Nephron progenitor cell (in vitro differentiated cells): ENCODE results near the gene ZNF581.

ENCODE experiments used
- DNase-seq: peaks from one replicate; pipeline ENCODE4 v3.0.0; 2021
- H3K27ac Mint-ChIP-seq: 2 replicates; pipeline ENCODE4 v1.8.0; 2021; ENCODE audit warnings: mild to moderate bottlenecking, moderate library complexity, mixed read lengths
- H3K27me3 Mint-ChIP-seq: 2 replicates; pipeline ENCODE4 v1.8.0; 2021; ENCODE audit warnings: mild to moderate bottlenecking, low read depth, mixed read lengths; ENCODE audit not compliant: poor library complexity
- H3K36me3 Mint-ChIP-seq: 2 replicates; pipeline ENCODE4 v1.8.0; 2021; ENCODE audit warnings: low read depth, mixed read lengths
- H3K4me1 Mint-ChIP-seq: 2 replicates; pipeline ENCODE4 v1.8.0; 2021; ENCODE audit warnings: mixed read lengths
- H3K4me3 Mint-ChIP-seq: 2 replicates; pipeline ENCODE4 v1.8.0; 2021; ENCODE audit warnings: mild to moderate bottlenecking, moderate library complexity, mixed read lengths
- H3K9me3 Mint-ChIP-seq: 2 replicates; pipeline ENCODE4 v1.8.0; 2021; ENCODE audit warnings: mild to moderate bottlenecking, moderate library complexity, mixed read lengths
- TF ChIP-seq, protein P1 (sequence below): fragments of 200-600 bp; sonication (generic); IDR thresholded peaks from 2 replicates; pipeline ENCODE4 v1.5.0; 2021; ENCODE audit warnings: antibody characterized with exemption

ZNF581 gene

DNA sequence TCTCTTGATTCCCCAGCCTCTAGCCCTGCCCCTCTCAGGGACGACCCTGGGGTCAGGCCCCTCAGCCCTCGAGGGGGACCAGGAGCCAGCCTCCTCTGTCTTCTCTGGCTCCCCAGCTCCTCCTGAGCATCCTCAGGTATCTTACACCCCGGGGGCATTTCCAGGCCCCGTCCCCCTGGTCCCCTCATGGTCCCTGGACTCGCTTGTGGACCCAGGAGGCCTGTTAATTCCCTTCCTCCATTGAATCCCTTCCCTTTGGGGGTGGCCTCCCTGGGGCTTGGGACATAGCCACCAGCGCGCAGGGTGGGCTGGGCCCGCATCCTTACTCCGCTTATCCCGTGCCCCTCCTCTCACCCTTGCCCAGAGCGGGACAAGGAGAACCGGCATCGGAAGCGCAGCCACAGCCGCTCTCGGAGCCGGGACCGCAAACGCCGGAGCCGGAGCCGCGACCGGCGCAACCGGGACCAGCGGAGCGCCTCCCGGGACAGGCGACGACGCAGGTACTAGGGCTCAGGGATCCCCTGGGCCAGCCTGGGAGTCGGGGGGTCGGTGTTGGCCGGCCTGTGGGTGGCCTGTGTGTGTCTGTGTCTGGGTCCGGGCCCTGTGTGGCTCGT lies 15.5 kb downstream of the ZNF581 start:
- Mint-ChIP-seq H3K4me1 (peaks cover 43% of the 10 kb centered on the region), H3K27me3 (no peaks in the 10 kb centered on the region), H3K36me3 (peaks cover 38% of the 10 kb centered on the region), H3K27ac (peak overlapping the region; percentile 99), H3K9me3 (no peaks in the 10 kb centered on the region), H3K4me3 (peak overlapping the region; percentile 69)
- TF ChIP-seq, protein P1, sequence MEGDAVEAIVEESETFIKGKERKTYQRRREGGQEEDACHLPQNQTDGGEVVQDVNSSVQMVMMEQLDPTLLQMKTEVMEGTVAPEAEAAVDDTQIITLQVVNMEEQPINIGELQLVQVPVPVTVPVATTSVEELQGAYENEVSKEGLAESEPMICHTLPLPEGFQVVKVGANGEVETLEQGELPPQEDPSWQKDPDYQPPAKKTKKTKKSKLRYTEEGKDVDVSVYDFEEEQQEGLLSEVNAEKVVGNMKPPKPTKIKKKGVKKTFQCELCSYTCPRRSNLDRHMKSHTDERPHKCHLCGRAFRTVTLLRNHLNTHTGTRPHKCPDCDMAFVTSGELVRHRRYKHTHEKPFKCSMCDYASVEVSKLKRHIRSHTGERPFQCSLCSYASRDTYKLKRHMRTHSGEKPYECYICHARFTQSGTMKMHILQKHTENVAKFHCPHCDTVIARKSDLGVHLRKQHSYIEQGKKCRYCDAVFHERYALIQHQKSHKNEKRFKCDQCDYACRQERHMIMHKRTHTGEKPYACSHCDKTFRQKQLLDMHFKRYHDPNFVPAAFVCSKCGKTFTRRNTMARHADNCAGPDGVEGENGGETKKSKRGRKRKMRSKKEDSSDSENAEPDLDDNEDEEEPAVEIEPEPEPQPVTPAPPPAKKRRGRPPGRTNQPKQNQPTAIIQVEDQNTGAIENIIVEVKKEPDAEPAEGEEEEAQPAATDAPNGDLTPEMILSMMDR, result no peak
- no peak for DNase-seq

DNA sequence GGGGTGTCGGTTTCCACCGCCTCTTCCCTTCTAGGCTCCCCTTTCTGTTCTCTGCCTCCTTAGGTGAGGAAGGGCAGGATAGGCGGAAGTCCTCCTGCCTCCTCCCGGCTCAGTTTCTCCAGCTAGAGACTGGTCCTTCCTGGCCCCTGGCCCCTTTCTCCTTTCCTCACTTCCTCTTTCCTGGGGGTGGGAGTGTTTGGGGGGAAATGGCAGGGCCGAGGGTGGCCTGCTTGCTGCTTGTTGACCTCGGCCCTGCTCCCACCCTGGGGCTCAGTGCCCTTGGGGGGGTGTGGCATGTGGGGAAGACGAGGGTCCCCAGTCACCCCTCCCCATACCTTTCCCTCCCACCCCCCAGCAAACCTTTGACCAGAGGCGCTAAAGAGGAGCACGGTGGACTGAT lies 16.4 kb downstream of the ZNF581 start:
- Mint-ChIP-seq H3K4me1 (peaks cover 43% of the 10 kb centered on the region), H3K27ac (peak overlapping the region; percentile 99), H3K27me3 (no peaks in the 10 kb centered on the region), H3K9me3 (no peaks in the 10 kb centered on the region), H3K4me3 (peak overlapping the region; percentile 69), H3K36me3 (peaks cover 40% of the 10 kb centered on the region)
- no peak for DNase-seq
- TF ChIP-seq, protein P1, result no peak

DNA sequence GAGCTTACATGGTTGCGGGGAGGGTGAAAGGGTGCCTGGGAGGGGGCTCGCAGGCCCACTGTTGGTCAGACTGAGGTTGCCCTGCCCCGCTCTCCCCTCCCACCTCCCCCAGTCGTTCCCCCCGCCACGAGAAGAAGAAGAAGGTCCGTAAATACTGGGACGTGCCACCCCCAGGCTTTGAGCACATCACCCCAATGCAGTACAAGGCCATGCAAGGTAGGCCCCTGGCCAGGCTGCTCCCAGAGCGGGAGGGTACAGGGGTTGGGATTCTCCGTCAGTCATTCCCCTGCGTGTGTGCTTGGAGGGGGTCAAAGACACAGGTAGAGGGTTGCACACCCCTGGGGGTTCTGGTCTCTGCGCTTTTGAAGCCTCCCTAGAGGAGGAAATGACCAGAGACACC lies 17.0 kb downstream of the ZNF581 start:
- TF ChIP-seq, protein P1, result no peak
- H3K4me1 Mint-ChIP-seq, result peaks cover 43% of the 10 kb centered on the region
- H3K9me3 Mint-ChIP-seq, result no peaks in the 10 kb centered on the region
- H3K36me3 Mint-ChIP-seq, result peaks cover 43% of the 10 kb centered on the region
- DNase-seq, result no peak
- H3K4me3 Mint-ChIP-seq, result no peak overlapping the region
- no peak overlapping the region for H3K27ac Mint-ChIP-seq
- H3K27me3 Mint-ChIP-seq, result no peaks in the 10 kb centered on the region

DNA sequence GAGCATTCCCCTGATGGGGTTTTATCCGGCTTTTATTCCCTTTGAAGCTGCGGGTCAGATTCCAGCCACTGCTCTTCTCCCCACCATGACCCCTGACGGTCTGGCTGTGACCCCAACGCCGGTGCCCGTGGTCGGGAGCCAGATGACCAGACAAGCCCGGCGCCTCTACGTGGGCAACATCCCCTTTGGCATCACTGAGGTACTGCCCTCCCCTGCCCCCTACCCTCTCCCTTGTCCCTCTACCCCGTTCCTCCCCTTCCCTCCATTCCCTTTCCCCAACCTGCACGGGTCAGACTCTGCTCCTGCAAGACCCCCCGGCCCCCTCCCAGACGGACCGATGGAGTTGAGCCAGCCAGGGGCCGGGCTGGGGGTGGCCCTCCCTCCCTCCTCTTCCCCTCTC lies 17.5 kb downstream of the ZNF581 start:
- no peak overlapping the region for H3K4me3 Mint-ChIP-seq
- no peak for DNase-seq
- TF ChIP-seq, protein P1, result no peak
- no peaks in the 10 kb centered on the region for H3K9me3 Mint-ChIP-seq
- H3K4me1 Mint-ChIP-seq, result peaks cover 38% of the 10 kb centered on the region
- no peaks in the 10 kb centered on the region for H3K27me3 Mint-ChIP-seq
- H3K36me3 Mint-ChIP-seq, result peaks cover 48% of the 10 kb centered on the region
- H3K27ac Mint-ChIP-seq, result peak overlapping the region; percentile 68

DNA sequence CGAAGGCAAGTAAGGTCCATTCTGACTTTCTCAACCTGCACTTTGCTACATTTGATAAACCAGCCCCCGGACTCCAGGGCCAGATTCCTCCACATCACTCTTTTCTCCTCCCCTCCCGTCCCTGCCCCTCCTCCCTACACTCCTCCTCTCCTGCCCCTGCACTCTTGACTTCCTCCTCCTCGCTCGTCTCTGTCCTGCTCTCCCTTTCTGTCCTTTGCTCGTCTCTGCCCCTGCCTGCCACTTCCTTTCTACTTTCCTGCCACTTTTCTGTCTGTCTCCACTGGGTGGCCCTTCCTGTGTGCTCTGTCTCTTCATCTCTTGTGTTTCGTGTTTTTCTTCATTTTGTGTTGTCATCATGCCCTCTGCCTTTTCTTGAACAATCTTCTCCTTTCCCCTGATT lies 18.4 kb downstream of the ZNF581 start:
- Mint-ChIP-seq H3K9me3 (no peaks in the 10 kb centered on the region), H3K36me3 (peaks cover 48% of the 10 kb centered on the region), H3K4me1 (peaks cover 30% of the 10 kb centered on the region), H3K27ac (peak overlapping the region; percentile 82), H3K27me3 (no peaks in the 10 kb centered on the region), H3K4me3 (no peak overlapping the region)
- no peak for DNase-seq
- TF ChIP-seq, protein P1, result no peak

DNA sequence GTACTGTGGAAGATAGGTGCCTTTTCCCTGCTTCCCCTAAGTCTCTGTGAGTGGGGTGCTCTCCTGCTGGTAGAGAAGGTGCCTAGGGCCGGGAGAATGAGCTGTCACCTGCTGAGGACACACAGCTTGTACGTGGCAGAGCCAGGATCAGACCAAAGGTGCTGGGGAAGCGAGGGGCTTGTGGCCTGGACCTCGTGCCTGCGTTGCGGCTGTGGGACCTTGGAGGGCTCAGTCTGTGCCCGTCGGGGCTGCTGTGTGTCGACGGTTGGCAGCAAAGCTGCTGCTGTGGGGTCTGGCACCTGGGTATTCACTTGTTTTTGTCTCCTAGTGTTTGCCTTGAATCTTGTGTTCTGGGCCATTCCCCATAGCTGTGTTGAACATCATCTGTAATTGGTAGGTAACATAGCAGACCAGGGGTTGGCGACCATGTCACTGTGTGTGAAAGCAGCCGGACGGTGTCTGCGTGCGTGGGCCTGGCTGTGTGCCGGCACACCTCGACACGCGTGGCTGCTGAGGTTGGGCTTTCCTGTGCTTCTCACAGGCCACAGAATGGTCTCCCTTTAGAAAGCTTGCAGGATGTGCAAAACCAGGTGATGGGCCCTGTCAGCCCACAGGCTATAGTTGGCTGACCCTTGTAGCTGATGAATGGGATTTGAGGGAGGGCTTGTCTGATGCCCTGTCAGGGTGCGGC lies 20.5 kb downstream of the ZNF581 start:
- TF ChIP-seq, protein P1, result no peak
- Mint-ChIP-seq H3K4me1 (peaks cover 12% of the 10 kb centered on the region), H3K4me3 (no peak overlapping the region), H3K27me3 (no peaks in the 10 kb centered on the region), H3K27ac (peak overlapping the region; percentile 82), H3K36me3 (peaks cover 54% of the 10 kb centered on the region), H3K9me3 (no peaks in the 10 kb centered on the region)
- DNase-seq, result no peak
